Retinal pigment epithelial cell (primary cell): Measurements from ENCODE around the gene PCNT.
A peak's percentile ranks its signal among the peaks of the same experiment; 100 is the strongest.
"Not testable (repeated sequence)": the region's sequence is repeated elsewhere in the genome, so short reads cannot be mapped to it uniquely, and the experiment has no call there.

Experiments used
- DNase-seq: peaks from one replicate; pipeline ENCODE4 v3.0.0-alpha.2; 2010; ENCODE audit warnings: low read depth
- H3K4me3 ChIP-seq: 2 replicates; pipeline ENCODE4 v1.5.1; 2011; ENCODE audit warnings: mild to moderate bottlenecking, low read length, control low read depth, moderate library complexity
- TF ChIP-seq, protein P1 (sequence below): conservative IDR thresholded peaks from 2 replicates; pipeline ENCODE4 v1.5.1; 2011; ENCODE audit warnings: low read depth, low read length, control low read depth, inconsistent platforms

The PCNT gene

DNA sequence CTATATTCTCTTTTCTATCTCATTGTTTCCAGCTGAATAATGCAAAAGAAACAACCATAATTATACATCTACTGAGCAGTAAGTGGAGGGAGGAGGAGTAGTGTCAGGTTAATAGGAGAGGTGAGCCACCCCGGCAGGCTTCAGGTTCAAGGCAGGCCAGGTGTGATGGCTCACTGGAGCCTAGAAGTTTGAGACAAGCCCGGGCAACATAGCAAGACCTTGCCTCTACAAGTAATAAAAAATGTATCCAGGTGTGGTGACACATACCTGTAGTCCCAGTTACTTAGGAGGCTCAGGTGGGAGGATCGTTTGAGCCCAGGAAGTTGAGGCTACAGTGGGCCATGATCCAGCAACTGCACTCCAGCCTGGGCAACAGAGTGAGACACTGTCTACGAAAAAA is 132.8 kb downstream of the PCNT start:
- TF ChIP-seq, protein P1, sequence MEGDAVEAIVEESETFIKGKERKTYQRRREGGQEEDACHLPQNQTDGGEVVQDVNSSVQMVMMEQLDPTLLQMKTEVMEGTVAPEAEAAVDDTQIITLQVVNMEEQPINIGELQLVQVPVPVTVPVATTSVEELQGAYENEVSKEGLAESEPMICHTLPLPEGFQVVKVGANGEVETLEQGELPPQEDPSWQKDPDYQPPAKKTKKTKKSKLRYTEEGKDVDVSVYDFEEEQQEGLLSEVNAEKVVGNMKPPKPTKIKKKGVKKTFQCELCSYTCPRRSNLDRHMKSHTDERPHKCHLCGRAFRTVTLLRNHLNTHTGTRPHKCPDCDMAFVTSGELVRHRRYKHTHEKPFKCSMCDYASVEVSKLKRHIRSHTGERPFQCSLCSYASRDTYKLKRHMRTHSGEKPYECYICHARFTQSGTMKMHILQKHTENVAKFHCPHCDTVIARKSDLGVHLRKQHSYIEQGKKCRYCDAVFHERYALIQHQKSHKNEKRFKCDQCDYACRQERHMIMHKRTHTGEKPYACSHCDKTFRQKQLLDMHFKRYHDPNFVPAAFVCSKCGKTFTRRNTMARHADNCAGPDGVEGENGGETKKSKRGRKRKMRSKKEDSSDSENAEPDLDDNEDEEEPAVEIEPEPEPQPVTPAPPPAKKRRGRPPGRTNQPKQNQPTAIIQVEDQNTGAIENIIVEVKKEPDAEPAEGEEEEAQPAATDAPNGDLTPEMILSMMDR: no peak
- no peak overlapping the region for H3K4me3 ChIP-seq
- no peak for DNase-seq

DNA sequence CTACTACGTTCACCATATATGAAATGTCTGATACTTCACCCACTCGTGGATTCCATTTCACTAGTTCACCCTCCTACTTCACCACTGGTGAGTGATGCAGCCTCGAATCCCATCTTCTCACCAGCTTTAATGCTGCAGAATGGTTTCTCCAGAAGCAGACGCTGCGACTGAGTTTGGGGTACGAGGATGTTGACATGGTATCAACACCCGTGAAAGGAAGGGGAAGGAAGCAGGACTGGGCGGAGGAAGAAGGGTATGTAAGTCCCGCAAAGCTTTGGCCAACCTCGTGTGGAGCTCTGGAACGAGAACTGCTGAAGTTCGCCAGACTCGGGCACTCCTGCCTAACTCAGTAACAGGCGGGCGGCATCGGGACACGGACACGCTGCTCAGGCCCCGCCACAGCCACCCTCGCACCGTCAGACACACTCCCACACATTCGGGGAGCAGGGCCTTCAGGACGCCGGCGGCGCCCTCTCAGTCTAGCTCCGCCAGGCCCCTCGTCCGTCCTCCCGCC is 133.9 kb downstream of the PCNT start:
- TF ChIP-seq, protein P1: no peak
- H3K4me3 ChIP-seq: peak overlapping the region; percentile 78
- DNase-seq: no peak

DNA sequence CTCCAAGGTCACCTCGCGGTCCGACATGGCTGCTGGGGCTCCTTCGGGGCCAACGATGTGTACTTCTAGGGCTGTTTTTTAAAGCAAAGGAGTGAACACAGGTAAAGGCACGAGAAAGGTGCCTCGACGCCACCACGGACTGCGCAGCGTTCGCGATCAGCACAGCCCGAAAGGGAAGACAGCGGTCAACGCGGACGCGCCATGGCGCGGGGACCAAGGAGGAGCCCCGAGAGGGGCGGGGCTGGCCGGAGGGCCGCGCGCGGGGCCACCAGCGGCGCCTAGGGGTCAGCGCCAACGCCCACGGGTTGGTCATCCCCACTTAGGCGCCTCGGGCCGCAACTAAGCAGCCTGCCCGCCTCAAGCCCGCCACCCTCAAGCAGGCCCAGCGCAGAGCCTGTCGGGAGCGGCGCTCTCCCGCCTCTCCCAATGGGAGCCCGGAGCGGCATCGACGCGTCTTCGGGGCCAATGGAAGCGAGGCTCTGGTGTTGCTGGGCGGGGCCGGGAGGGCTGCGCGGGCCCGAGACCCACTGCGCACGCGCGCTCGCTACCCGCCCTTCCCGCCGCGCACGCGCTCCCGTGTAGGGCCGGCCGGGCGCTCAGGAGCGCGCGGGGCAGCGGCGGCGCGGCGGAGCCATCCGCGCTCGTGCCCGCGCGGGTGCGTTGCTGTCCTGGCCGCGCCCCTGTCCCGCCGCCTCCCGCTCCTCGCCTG is 134.5 kb downstream of the PCNT start, which contains the start of gene DIP2A:
DIP2A (plus strand) TSS at position 577 of the 709 bp plus-strand sequence. CDS start 241 bp downstream, outside the sequence.
- peak within 1 kb of the TSS; percentile 78 for H3K4me3 ChIP-seq
- DNase-seq: peak; percentile 85
- TF ChIP-seq, protein P1: no peak

DNA sequence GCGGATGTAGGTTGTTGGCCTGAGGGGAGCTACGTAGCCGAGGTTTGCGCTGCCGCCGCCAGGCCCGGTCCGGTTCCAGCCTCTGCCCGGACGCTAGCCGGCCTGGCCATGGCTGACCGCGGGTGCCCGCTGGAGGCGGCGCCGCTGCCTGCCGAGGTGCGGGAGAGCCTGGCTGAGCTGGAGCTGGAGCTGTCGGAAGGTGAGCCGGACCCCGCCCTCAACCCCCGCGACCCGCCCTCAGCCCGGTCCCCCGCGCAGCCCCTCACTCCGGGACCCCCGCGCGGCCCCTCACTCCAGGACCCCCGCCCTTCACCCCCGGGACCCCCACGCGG is 135.0 kb downstream of the PCNT start:
- peak overlapping the region; percentile 57 for H3K4me3 ChIP-seq
- DNase-seq: no peak
- TF ChIP-seq, protein P1: no peak

DNA sequence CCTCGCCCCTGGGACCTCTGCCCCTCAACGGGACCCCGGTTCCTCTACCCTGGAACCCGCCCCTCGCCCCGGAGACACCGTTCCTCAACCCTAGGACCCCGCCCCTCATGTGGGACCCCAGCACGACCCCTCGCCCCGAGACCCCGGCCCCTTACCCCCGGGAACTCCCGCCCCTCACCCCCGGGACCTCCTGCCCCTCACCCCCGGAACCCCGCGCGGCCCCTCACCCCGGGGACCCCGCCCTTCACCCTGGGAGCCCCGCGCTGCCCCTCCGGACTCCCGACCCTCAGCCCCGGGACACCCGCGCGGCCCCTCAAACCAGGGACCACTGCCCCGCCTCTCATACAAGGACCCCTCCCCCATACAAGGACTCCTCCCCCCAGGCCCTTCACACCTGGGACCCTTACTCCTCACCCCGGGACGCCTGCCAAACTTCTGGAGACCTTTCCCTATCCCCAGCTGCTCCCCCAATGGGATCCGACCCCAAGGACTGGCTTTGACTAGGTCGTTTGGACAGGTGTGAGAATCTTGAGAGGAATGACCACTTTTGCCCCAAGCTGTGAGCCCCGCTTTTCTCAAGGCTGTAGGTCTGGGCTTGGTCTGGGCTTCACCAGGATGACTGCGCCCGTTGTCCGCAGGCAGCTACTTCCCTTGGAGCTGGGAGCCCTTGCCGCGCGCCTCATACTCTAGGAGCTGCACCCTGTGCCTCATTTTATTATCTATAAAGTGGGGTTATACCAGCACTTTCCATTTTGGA is 135.6 kb downstream of the PCNT start:
- peak overlapping the region; percentile 57 for H3K4me3 ChIP-seq
- TF ChIP-seq, protein P1: no peak
- no peak for DNase-seq

DNA sequence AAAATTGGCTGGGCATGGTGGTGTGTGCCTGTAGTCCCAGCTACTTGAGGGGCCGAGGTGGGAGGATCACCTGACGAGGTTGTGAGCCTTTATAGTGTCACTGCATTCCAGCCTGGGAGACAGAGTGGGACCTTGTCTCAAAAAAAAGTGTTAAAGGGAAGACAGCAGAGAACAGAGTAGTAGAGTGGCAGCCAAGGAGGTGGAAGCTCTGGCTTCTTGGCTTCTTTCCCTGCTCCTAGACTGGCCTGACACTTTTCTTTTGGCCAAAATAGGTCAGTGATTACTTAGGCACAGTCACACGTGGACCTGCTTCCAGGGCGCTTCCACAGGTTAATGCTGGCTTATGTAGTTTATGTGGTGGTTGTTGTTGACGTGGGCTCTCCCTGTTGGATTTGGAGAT is 138.0 kb downstream of the PCNT start:
- H3K4me3 ChIP-seq: no peak overlapping the region
- TF ChIP-seq, protein P1: no peak
- DNase-seq: no peak

DNA sequence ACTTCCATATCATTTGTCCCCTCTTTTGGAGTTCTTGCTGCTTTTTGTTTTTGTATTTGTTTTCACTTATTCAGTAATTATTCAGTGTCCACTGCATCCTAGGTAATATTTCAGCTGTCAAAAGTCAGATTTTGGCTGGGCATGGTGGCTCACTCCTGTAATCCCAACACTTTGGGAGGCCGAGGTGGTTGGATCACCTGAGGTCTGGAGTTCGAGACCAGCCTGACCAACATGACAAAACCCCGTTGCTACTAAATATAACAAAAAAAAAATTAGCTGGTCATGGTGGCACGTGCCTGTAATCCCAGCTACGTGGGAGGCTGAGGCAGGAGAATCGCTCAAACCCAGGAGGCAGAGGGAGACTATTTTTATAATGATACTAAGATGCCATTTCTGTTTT is 141.2 kb downstream of the PCNT start:
- not testable (repeated sequence) for H3K4me3 ChIP-seq, DNase-seq
